CD4-positive, alpha-beta T cell (primary cell): ENCODE measurements around the gene KLC1. TPM values are rescaled to one million over a fixed set of nuclear protein-coding genes. Genes with fewer than 3 reads are reported as not detected.
"Not testable (repeated sequence)": the region's sequence is repeated elsewhere in the genome, so short reads cannot be mapped to it uniquely, and the experiment has no call there.

ENCODE experiments used
- ATAC-seq: fragments of 200-7000 bp; cut with Tn5 transposase; one replicate; pipeline ENCODE4 v1.10.0; 2022; ENCODE audit warnings: mild to moderate bottlenecking; ENCODE audit not compliant: poor library complexity
- CTCF ChIA-PET: fragments of 350-600 bp; sonication (Branson Sonifier 250); formaldehyde crosslinking; loops from one replicate; lab custom pipeline; 2021; ENCODE audit warnings: antibody characterized with exemption, inconsistent platforms; lab: Charles Lee
- POLR2A ChIA-PET: fragments of 350-600 bp; sonication (Branson Sonifier 250); formaldehyde crosslinking; loops from one replicate; lab custom pipeline; 2021; ENCODE audit warnings: antibody characterized with exemption, inconsistent platforms; lab: Charles Lee
- DNase-seq, 14 experiments: peaks; one replicate each; pipeline ENCODE4 v3.0.0-alpha.2; 2013 to 2020; ENCODE audit warnings: mixed read lengths in 2 of 14
- H3K27ac ChIP-seq, 2 donors: one replicate each; pipeline versions ENCODE4 v1.5.1 to v1.7.0; 2013; ENCODE audit warnings: low read length in 2 of 2, low read depth in 1 of 2, mild to moderate bottlenecking in 1 of 2
- H3K27me3 ChIP-seq, 2 experiments: 1 replicate in 1 of 2; 2 replicates in 1 of 2; pipeline versions ENCODE4 v1.6.1 to v1.7.0; 2013; ENCODE audit warnings: low read length in 2 of 2, control low read depth in 1 of 2, mild to moderate bottlenecking in 1 of 2, moderate library complexity in 1 of 2; ENCODE audit not compliant: insufficient read depth in 2 of 2, control insufficient read depth in 1 of 2
- H3K36me3 ChIP-seq: one replicate; pipeline ENCODE4 v1.6.1; 2013; ENCODE audit warnings: low read length, control low read depth; ENCODE audit not compliant: insufficient read depth
- H3K4me1 ChIP-seq: one replicate; pipeline ENCODE4 v1.6.1; 2013; ENCODE audit warnings: low read length, control low read depth; ENCODE audit not compliant: insufficient read depth
- H3K4me3 ChIP-seq: one replicate; pipeline ENCODE4 v1.5.1; 2013; ENCODE audit warnings: mild to moderate bottlenecking, low read length, moderate library complexity
- H3K9me3 ChIP-seq, 2 experiments: 1 replicate in 1 of 2; 2 replicates in 1 of 2; pipeline versions ENCODE4 v1.6.1 to v1.7.0; 2013; ENCODE audit warnings: low read length in 2 of 2, mild to moderate bottlenecking in 2 of 2, control low read depth in 1 of 2, moderate library complexity in 1 of 2; ENCODE audit not compliant: control insufficient read depth in 1 of 2, insufficient read depth in 1 of 2
- H3K27ac Mint-ChIP-seq: one replicate; pipeline ENCODE4 v1.8.0; 2020; ENCODE audit warnings: mixed read lengths
- H3K27me3 Mint-ChIP-seq: one replicate; pipeline ENCODE4 v1.8.0; 2021; ENCODE audit warnings: mixed read lengths
- H3K36me3 Mint-ChIP-seq: one replicate; pipeline ENCODE4 v1.8.0; 2021; ENCODE audit warnings: low read depth, mixed read lengths
- H3K4me1 Mint-ChIP-seq: one replicate; pipeline ENCODE4 v1.8.0; 2021; ENCODE audit warnings: low read depth, mixed read lengths
- H3K4me3 Mint-ChIP-seq: one replicate; pipeline ENCODE4 v1.8.0; 2020; ENCODE audit warnings: mild to moderate bottlenecking, mixed read lengths
- H3K9me3 Mint-ChIP-seq: one replicate; pipeline ENCODE4 v1.8.0; 2020; ENCODE audit warnings: mixed read lengths
- intact Hi-C, 2 experiments: fragments of 100-400 bp; cut with DNase I in 1 of 2; cut with micrococcal nuclease in 1 of 2; formaldehyde crosslinking; loops; one replicate each; pipeline versions ENCODE4 v1.15.1 to v1.9.0; 2023 to 2025; cut with DNase I, micrococcal nuclease
- total RNA-seq, 174 experiments: library from RNA in 2 of 174; stranded (reverse) in 2 of 174; gene quantifications; one replicate each; pipeline ENCODE4 v1.2.3 and lab custom pipeline; 2021 to 2026
- TF ChIP-seq, protein P1 (sequence below): fragments of 200-600 bp; IDR thresholded peaks from one replicate; pipeline ENCODE4 v1.8.0; 2022; ENCODE audit warnings: antibody characterized with exemption, mild to moderate bottlenecking

Gene KLC1
- total RNA-seq, 2 experiments from 2014 or later, result 111 to 119 TPM

DNA sequence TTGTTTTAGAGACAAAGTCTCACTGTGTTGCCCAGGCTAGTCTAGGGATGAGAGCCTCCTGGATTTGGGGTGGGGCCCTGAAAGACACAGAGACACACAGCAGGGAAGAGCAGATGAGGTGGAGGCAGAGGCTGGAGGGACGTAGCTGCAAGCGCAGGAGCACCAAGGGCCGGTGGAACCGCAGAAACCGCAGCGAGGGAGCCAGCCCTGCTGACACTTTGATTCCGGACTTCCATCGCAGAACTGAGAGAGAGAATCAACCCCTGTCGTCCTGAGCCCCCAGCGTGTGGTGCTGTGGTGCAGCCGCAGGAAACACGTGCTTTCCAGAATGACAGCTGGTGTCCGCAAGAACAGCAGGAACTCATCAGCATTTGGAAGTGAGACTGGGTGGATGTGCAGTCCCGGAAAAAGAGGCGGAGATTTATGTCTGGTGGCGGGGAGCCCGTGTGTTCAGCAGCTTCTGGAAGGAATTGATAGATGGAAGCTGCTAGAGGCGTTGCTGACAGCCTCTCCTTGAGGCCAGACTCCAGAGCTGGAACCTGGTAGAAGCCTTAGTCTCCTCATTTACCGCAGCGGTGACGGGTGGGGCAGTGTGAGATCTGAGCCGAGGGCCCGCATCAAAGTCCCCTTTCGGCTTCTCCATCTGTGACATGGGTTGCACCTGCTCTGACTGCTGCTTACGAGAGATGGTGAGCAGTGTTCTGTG, 21.9 kb upstream of the KLC1 start:
- H3K27me3 Mint-ChIP-seq, result peaks cover 7% of the 10 kb centered on the region
- CTCF ChIA-PET, result interaction anchor here (0.8 kb wide), 1 partner anchor 19 kb away, joined by 3 read pairs; no protein-coding TSS in a partner anchor
- H3K27ac ChIP-seq, result no peak overlapping the region
- peak overlapping the region; percentile 44 for H3K4me3 ChIP-seq
- H3K36me3 ChIP-seq, result no peaks in the 10 kb centered on the region
- peaks cover 22% of the 10 kb centered on the region for H3K4me1 ChIP-seq
- POLR2A ChIA-PET, result interaction anchor here (0.6 to 2.1 kb wide), 5 partner anchors 18 to 157 kb away, joined by 3 to 10 read pairs (median 3); partner anchors contain the start of genes KLC1, XRCC3 and ZFYVE21
- H3K27ac Mint-ChIP-seq, result no peak overlapping the region
- peaks cover 10 to 12% of the 10 kb centered on the region in 2 experiments for H3K9me3 ChIP-seq
- H3K36me3 Mint-ChIP-seq, result no peaks in the 10 kb centered on the region
- TF ChIP-seq, protein P1, sequence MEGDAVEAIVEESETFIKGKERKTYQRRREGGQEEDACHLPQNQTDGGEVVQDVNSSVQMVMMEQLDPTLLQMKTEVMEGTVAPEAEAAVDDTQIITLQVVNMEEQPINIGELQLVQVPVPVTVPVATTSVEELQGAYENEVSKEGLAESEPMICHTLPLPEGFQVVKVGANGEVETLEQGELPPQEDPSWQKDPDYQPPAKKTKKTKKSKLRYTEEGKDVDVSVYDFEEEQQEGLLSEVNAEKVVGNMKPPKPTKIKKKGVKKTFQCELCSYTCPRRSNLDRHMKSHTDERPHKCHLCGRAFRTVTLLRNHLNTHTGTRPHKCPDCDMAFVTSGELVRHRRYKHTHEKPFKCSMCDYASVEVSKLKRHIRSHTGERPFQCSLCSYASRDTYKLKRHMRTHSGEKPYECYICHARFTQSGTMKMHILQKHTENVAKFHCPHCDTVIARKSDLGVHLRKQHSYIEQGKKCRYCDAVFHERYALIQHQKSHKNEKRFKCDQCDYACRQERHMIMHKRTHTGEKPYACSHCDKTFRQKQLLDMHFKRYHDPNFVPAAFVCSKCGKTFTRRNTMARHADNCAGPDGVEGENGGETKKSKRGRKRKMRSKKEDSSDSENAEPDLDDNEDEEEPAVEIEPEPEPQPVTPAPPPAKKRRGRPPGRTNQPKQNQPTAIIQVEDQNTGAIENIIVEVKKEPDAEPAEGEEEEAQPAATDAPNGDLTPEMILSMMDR, result peak; percentile 26
- peaks cover 18% of the 10 kb centered on the region for H3K4me1 Mint-ChIP-seq
- H3K9me3 Mint-ChIP-seq, result no peaks in the 10 kb centered on the region
- DNase-seq (peak in 13 of 14 experiments; percentile 20 to 77 (median 40)), ATAC-seq (peak; percentile 83)
- H3K27me3 ChIP-seq, result peaks cover 5 to 7% of the 10 kb centered on the region in 2 experiments
- H3K4me3 Mint-ChIP-seq, result peak overlapping the region; percentile 85
- intact Hi-C loops, result no loop called here

DNA sequence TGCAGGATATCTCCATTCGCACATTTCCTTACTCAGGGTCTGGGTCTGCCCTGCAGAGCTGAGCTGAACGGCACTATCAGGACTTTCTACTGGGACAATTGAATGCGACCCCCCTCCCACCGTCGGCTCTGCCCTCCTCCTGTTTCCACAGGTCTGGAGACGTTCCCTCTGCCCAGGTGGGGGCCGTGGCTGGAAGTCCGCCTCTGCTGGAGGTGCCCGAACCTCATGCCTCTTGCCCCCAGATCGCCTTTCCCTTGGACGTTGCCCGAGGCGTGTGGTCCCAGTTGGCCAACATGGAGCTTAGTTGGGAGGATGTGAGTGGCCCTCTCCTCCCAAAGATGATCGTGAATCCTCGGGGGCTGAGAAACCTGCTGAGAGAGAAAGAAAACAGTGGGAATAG, 21.2 kb upstream of the KLC1 start:
- TF ChIP-seq, protein P1, result no peak
- H3K4me3 Mint-ChIP-seq, result peak overlapping the region; percentile 85
- Histone ChIP-seq H3K4me3 (peak overlapping the region; percentile 44), H3K27ac (no peak overlapping the region), H3K4me1 (peaks cover 22% of the 10 kb centered on the region), H3K9me3 (peaks cover 10 to 13% of the 10 kb centered on the region in 2 experiments), H3K27me3 (peaks cover 5 to 7% of the 10 kb centered on the region in 2 experiments), H3K36me3 (no peaks in the 10 kb centered on the region)
- H3K36me3 Mint-ChIP-seq, result no peaks in the 10 kb centered on the region
- ATAC-seq (peak; percentile 14), DNase-seq (no peak)
- ChIA-PET POLR2A (interaction anchor here (1.3 to 2.1 kb wide), 3 partner anchors 17 to 108 kb away, joined by 3 to 10 read pairs (median 8); partner anchors contain the start of genes KLC1, XRCC3 and ZFYVE21), CTCF (interaction anchor here (0.8 kb wide), 1 partner anchor 18 kb away, joined by 3 read pairs; no protein-coding TSS in a partner anchor)
- no peak overlapping the region for H3K27ac Mint-ChIP-seq
- H3K27me3 Mint-ChIP-seq, result peaks cover 7% of the 10 kb centered on the region
- intact Hi-C loops, result no loop called here
- H3K9me3 Mint-ChIP-seq, result no peaks in the 10 kb centered on the region
- peaks cover 18% of the 10 kb centered on the region for H3K4me1 Mint-ChIP-seq

DNA sequence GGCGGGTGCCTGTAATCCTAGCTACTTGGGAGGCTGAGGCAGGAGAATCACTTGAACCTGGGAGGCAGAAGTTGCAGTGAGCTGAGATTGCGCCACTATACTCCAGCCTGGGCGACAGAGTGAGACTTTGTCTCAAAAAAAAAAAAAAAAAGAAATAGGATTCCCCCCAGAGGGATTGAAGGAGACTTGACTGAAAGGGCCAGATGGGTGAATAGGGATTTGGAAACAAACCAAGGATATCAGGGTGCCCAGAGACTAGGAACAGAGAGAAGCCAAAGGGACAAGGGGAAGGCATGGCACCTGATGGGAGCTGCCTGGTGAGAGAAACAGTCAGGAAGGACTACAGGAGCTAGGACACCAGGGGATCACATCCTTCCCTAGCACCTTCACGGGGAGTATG, 19.9 kb upstream of the KLC1 start:
- ATAC-seq, H3K36me3 ChIP-seq, DNase-seq, POLR2A ChIA-PET, H3K4me3 ChIP-seq, intact Hi-C loops, H3K27me3 Mint-ChIP-seq, H3K4me3 Mint-ChIP-seq, H3K9me3 Mint-ChIP-seq, H3K27me3 ChIP-seq, H3K27ac Mint-ChIP-seq, H3K27ac ChIP-seq, H3K36me3 Mint-ChIP-seq, CTCF ChIA-PET: not testable (repeated sequence)
- H3K4me1 Mint-ChIP-seq, result peaks cover 18% of the 10 kb centered on the region
- Histone ChIP-seq H3K4me1 (peaks cover 22% of the 10 kb centered on the region), H3K9me3 (peaks cover 10 to 13% of the 10 kb centered on the region in 2 experiments)
